Measurements from ENCODE around the gene PHF21B.
"Not testable (repeated sequence)": the region's sequence is repeated elsewhere in the genome, so short reads cannot be mapped to it uniquely, and the experiment has no call there.

The PHF21B gene

DNA sequence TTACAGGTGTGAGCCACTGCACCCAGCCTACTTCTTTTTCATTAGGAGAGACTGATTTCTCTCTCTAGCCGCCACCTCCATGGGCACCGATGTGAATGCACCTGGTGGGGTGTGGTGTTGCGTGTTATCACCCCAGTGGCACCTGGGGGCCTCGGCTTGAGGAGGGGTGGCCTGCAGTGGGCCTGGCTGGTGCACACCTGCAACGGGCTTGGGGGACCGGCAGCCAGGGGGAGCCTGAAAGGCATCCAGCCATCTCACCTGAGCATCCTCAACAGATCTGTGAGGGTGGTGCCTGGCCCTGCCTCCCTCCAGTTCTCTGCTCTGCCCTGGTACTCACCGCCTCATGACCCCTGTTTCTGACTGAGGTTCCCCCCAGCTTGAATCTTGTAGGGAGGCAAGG is 148.6 kb downstream of the PHF21B start:
- Histone ChIP-seq H3K4me1 (ENCODE audit: insufficient read depth, low read length) (no peaks in the 10 kb centered on the region; the same call in 1 of the 2 replicates), H3K9me3 (ENCODE audit: control insufficient read depth, insufficient read depth, low read length) (no peaks in the 10 kb centered on the region), H3K9ac (ENCODE audit: low read depth, low read length) (no peak overlapping the region), H3K36me3 (ENCODE audit: insufficient read depth, low read length) (peaks cover 3% of the 10 kb centered on the region; the same call in 1 of the 2 replicates)

GRCh38 chr22:44860311-44860710 is 149.5 kb downstream of the PHF21B start:
- H3K36me3 ChIP-seq (ENCODE audit: insufficient read depth, low read length): peaks cover 3% of the 10 kb centered on the region; the same call in 1 of the 2 replicates
- no peaks in the 10 kb centered on the region for H3K9me3 ChIP-seq (ENCODE audit: control insufficient read depth, insufficient read depth, low read length)
- H3K9ac ChIP-seq (ENCODE audit: low read depth, low read length): no peak overlapping the region
- no peaks in the 10 kb centered on the region; the same call in 1 of the 2 replicates for H3K4me1 ChIP-seq (ENCODE audit: insufficient read depth, low read length)

DNA sequence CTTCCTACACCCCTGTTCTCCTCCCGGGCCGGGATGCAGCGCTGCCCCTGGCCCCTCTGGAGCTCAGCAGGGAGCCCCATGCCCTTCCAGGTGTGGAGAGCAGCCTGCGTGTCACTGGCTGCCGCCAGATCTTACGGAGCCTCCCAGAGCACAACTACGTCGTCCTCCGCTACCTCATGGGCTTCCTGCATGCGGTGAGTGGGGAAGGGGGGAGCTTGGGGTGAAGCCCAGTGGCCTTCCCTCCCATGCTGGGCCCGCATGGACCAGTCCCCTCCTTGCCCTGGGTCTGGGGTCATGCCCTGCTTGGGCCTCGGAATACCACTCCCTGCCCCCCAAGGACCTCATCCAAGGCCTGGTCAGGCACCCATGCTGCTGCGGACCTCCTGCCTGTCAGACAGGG is 150.2 kb downstream of the PHF21B start:
- no peaks in the 10 kb centered on the region; the same call in 1 of the 2 replicates for H3K4me1 ChIP-seq (ENCODE audit: insufficient read depth, low read length)
- H3K9ac ChIP-seq (ENCODE audit: low read depth, low read length): no peak overlapping the region
- no peaks in the 10 kb centered on the region for H3K9me3 ChIP-seq (ENCODE audit: control insufficient read depth, insufficient read depth, low read length)
- H3K36me3 ChIP-seq (ENCODE audit: insufficient read depth, low read length): peaks cover 3% of the 10 kb centered on the region; the same call in 1 of the 2 replicates

GRCh38 chr22:44858819-44859218 is 151.0 kb downstream of the PHF21B start:
- H3K36me3 ChIP-seq (ENCODE audit: insufficient read depth, low read length); H3K9ac ChIP-seq (ENCODE audit: low read depth, low read length); H3K9me3 ChIP-seq (ENCODE audit: control insufficient read depth, insufficient read depth, low read length): not testable (repeated sequence)

DNA sequence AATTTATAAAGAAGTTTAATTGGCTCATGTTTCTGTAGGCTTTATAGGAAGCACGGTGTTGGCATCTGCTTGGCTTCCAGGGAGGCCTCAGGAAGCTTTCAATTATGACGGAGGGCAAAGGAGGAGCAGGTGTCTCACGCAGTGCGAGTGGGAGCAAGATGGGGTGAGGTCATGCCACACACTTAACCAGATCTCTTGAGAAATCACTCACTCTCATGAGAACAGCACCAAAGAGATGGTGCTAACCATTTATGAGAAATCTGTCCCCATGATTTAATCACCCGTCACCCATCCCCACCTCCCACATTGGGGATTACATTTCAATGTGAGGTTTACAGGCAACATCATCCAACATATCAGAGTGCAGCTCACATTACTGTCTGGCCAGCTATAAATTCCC is 153.9 kb downstream of the PHF21B start:
- no peaks in the 10 kb centered on the region; the same call in 1 of the 2 replicates for H3K36me3 ChIP-seq (ENCODE audit: insufficient read depth, low read length)
- no peaks in the 10 kb centered on the region for H3K4me1 ChIP-seq (ENCODE audit: insufficient read depth, low read length)
- H3K9ac ChIP-seq (ENCODE audit: low read depth, low read length): no peak overlapping the region
- no peaks in the 10 kb centered on the region for H3K9me3 ChIP-seq (ENCODE audit: control insufficient read depth, insufficient read depth, low read length)

More at GRCh38 chr22:44858819-44859218, 151.0 kb downstream of the PHF21B start:
- H3K4me1 ChIP-seq (ENCODE audit: insufficient read depth, low read length): not testable (repeated sequence)

DNA sequence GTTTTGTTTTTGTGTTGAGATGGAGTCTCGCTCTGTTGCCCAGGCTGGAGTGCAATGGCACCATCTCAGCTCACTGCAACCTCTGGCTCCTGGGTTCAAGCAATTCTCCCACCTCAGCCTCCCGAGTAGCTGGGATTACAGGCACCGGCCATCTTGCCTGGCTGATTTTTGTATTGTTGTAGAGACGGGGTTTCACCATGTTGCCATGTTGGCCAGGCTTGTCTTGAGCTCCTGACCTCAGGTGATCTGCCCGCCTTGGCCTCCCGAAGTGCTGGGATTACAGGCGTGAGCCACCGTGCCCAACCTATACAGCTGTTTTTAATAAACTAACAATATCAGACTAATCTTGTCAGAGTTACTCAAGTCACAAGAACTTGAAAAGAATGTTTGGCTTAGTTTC is 155.2 kb downstream of the PHF21B start:
- not testable (repeated sequence) for H3K36me3 ChIP-seq (ENCODE audit: insufficient read depth, low read length); H3K4me1 ChIP-seq (ENCODE audit: insufficient read depth, low read length); H3K9ac ChIP-seq (ENCODE audit: low read depth, low read length); H3K9me3 ChIP-seq (ENCODE audit: control insufficient read depth, insufficient read depth, low read length)

DNA sequence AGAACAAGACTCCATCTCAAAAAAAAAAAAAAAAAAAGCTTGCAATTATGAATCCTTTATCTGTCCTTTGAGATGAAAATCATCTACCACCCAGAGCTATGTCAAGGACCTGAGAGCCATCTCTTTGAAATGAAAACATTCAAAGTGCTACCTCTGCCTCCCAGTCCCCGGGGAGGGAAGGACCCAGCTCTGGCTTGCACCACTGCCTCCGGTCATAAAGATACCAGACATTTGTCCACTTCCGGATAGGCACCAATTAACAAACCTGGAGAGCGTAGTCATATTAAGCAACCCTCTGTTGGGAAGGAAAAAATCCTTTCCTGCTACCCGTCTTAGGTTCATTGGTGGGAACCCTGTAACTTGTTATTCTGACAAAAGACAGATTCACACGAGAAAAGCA is 158.9 kb downstream of the PHF21B start:
- Histone ChIP-seq H3K9me3 (ENCODE audit: control insufficient read depth, insufficient read depth, low read length) (no peaks in the 10 kb centered on the region), H3K9ac (ENCODE audit: low read depth, low read length) (no peak overlapping the region), H3K4me1 (ENCODE audit: insufficient read depth, low read length) (no peaks in the 10 kb centered on the region), H3K36me3 (ENCODE audit: insufficient read depth, low read length) (no peaks in the 10 kb centered on the region)

- Histone ChIP-seq H3K36me3 (ENCODE audit: insufficient read depth, low read length) (no peaks in the 10 kb centered on the region; the same call in 1 of the 2 replicates), H3K4me1 (ENCODE audit: insufficient read depth, low read length) (no peaks in the 10 kb centered on the region), H3K9ac (ENCODE audit: low read depth, low read length) (no peak overlapping the region), H3K9me3 (ENCODE audit: control insufficient read depth, insufficient read depth, low read length) (no peaks in the 10 kb centered on the region)
Measured at GRCh38 chr22:44848791-44849420, 160.9 kb downstream of the PHF21B start.

DNA sequence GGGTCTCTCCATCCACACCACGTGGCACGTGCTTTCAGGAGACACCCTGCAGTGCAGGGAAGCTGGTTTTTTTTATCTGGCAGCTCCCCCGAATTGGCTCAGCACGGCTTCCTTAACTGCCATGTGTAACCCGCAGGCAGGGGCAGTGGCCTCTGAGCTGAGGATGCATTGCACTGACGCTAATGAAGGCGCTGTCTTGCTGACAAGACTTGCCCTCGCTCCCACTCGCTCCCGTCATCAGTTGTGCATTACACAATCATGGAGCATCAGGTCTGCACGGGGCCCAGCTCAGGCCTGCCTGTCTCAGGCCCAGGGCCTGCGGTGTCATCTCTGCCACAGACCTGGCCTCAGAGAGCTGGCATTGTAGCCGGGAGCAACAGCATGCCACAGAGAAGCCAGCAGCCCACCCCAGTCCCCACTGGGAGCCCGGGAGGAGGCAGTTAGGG is 161.5 kb downstream of the PHF21B start:
- no peaks in the 10 kb centered on the region; the same call in 1 of the 2 replicates for H3K36me3 ChIP-seq (ENCODE audit: insufficient read depth, low read length)
- H3K9ac ChIP-seq (ENCODE audit: low read depth, low read length): no peak overlapping the region
- H3K4me1 ChIP-seq (ENCODE audit: insufficient read depth, low read length): no peaks in the 10 kb centered on the region
- H3K9me3 ChIP-seq (ENCODE audit: control insufficient read depth, insufficient read depth, low read length): no peaks in the 10 kb centered on the region

GRCh38 chr22:44847892-44848291 is 161.9 kb downstream of the PHF21B start:
- Histone ChIP-seq H3K4me1 (ENCODE audit: insufficient read depth, low read length) (no peaks in the 10 kb centered on the region), H3K9me3 (ENCODE audit: control insufficient read depth, insufficient read depth, low read length) (no peaks in the 10 kb centered on the region), H3K36me3 (ENCODE audit: insufficient read depth, low read length) (no peaks in the 10 kb centered on the region; the same call in 1 of the 2 replicates), H3K9ac (ENCODE audit: low read depth, low read length) (no peak overlapping the region)

DNA sequence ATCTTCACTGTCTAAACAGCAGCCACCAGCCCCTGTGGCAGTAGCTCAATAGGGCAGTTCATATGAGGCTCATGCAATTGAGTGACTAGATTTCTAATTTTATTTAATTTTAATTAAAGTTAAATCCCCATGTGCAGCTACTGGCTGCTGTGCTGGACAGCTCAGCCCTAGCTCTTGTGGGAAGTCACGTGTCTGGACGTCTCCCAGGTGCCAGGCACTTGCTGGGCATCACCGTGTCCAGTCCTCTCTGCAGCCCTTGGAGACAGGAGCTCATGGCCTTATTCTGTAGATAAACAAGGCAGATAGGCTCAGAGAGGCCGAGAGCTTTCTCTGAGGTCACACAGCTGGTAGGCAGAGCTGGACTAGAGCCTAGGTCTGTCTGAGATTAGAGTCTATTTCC is 162.4 kb downstream of the PHF21B start:
- Histone ChIP-seq H3K36me3 (ENCODE audit: insufficient read depth, low read length) (no peaks in the 10 kb centered on the region; the same call in 1 of the 2 replicates), H3K9me3 (ENCODE audit: control insufficient read depth, insufficient read depth, low read length) (no peaks in the 10 kb centered on the region), H3K4me1 (ENCODE audit: insufficient read depth, low read length) (no peaks in the 10 kb centered on the region), H3K9ac (ENCODE audit: low read depth, low read length) (no peak overlapping the region)

DNA sequence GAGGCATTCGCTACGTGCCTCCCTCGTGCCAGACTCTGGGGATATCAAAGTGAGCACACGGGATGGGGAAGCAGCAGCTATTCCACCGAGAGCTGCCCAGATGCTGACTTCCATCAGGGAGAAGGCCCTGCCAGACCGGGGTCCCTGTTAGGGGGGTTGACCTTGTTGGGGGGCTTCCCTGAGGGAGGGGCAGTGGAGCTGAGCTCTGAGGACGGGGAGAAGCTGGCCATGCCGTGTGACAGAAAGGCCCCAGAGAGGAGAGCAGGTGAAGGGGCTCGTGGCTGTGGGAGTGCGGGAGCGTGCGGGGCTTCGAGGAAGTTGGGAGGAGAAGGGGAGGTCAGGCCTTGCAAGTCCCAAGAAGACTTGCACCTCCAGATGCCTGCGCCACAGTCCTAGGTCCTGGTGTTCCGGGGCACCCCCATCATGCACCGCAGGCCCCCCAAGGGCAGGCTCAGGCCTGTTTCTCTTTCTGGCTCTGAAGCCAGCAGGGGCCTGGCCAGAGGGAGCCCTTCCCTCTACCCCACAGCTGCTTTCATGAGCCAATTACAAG is 163.0 kb downstream of the PHF21B start:
- H3K36me3 ChIP-seq (ENCODE audit: insufficient read depth, low read length): no peaks in the 10 kb centered on the region; the same call in 1 of the 2 replicates
- H3K9me3 ChIP-seq (ENCODE audit: control insufficient read depth, insufficient read depth, low read length): no peaks in the 10 kb centered on the region
- H3K4me1 ChIP-seq (ENCODE audit: insufficient read depth, low read length): no peaks in the 10 kb centered on the region
- no peak overlapping the region for H3K9ac ChIP-seq (ENCODE audit: low read depth, low read length)

DNA sequence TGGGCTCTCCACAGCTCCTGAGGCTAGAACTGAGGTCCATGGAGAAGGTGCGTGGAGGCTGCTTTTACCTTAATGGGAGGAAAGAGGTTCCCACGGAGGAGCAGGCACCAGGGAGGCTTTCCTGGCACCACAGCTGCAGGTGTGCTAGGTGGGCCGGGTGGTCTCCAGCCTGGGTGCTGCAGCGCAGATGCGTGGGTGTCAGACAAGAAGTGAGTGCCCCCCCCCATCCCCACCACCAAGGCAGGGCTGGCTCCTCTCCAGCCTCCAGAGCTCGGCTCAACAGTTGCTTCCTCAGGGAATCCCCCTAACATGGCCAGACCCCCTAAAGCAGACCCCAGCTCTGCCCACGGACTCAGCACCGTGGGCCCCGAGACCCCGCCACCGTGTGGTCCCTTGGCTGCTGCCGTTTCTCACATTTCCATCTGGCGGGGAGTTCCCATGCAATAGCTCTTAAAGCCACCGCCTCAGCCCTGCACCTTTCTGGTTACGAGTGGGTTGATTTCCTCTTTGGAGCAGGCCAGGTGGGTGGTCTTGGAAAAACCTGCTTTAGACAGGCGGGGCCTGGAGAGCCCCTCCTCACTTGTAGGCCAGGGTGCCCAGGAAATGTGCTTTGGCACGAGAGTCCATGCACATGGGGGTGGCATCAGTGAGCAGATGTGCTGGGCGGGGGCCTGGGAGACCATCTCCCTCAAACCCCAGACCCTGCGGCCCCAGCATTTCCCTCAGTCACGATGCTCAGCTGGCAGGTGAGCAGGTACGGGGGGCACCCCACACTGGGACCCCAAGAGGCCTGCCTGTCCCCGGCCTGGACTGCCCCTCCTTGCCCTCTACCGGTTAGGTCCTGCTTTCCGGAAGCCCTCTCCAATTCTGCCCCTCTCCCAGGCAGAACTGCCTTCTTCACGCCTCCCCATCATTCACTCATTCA is 163.7 kb downstream of the PHF21B start:
- H3K36me3 ChIP-seq (ENCODE audit: insufficient read depth, low read length): no peaks in the 10 kb centered on the region; the same call in 1 of the 2 replicates
- H3K9me3 ChIP-seq (ENCODE audit: control insufficient read depth, insufficient read depth, low read length): no peaks in the 10 kb centered on the region
- H3K4me1 ChIP-seq (ENCODE audit: insufficient read depth, low read length): no peaks in the 10 kb centered on the region
- H3K9ac ChIP-seq (ENCODE audit: low read depth, low read length): no peak overlapping the region

GRCh38 chr22:44845191-44845590 is 164.6 kb downstream of the PHF21B start:
- Histone ChIP-seq H3K36me3 (ENCODE audit: insufficient read depth, low read length) (no peaks in the 10 kb centered on the region; the same call in 1 of the 2 replicates), H3K4me1 (ENCODE audit: insufficient read depth, low read length) (no peaks in the 10 kb centered on the region), H3K9me3 (ENCODE audit: control insufficient read depth, insufficient read depth, low read length) (no peaks in the 10 kb centered on the region), H3K9ac (ENCODE audit: low read depth, low read length) (no peak overlapping the region)

Data from ES-I3 (cell line).